ENCODE results near the gene C20orf204.

C20orf204 gene

DNA sequence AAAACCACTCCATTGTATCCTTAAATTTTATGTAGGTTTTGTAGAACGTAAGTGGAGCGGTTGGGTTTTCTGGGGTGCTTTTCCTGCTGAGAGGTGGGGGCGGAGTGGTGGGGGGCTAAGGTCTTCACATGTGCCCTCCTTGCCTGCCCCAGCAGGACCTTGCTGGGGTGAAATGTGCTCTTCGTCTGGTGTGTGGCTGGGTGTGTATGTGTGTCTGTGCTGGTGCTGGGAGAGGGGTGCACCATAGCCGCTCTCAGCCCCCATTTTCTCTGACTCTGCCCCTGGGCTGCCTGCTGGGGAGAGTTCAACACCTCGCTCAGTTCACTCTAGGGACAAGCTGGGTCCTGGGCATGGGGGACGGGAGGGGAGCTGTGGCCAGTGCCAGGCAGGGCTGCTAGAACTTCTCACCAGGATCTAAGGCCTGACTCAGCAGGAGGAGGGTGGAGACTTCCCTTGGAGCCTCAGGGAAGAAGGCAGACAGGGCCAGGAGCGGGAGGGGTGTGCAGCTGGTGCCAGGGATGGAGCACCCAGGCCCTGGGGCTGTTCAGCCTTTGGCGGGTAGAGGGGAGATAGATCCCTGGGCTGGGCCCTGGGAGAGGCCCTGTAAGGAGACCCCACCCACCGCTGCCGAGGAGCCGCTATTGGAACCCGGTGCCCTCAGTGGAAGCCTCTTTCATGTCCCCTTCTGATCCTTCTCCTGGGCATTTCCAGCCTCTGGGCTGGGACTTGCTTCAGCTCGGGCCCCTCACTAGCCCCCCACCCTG lies 8.7 kb downstream of the C20orf204 start:
- H3F3A ChIP-seq (ENCODE audit: insufficient read depth, low read length), result no peaks in the 10 kb centered on the region
- H3K4me2 ChIP-seq (ENCODE audit: low read depth, low read length), result no peak overlapping the region
- H3K9ac ChIP-seq (ENCODE audit: low read length), result no peak overlapping the region
- TF ChIP-seq, protein P1, sequence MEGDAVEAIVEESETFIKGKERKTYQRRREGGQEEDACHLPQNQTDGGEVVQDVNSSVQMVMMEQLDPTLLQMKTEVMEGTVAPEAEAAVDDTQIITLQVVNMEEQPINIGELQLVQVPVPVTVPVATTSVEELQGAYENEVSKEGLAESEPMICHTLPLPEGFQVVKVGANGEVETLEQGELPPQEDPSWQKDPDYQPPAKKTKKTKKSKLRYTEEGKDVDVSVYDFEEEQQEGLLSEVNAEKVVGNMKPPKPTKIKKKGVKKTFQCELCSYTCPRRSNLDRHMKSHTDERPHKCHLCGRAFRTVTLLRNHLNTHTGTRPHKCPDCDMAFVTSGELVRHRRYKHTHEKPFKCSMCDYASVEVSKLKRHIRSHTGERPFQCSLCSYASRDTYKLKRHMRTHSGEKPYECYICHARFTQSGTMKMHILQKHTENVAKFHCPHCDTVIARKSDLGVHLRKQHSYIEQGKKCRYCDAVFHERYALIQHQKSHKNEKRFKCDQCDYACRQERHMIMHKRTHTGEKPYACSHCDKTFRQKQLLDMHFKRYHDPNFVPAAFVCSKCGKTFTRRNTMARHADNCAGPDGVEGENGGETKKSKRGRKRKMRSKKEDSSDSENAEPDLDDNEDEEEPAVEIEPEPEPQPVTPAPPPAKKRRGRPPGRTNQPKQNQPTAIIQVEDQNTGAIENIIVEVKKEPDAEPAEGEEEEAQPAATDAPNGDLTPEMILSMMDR (IDR thresholded peaks at IDR 0.05; ENCODE audit: low read length), result no peak
- TF ChIP-seq EZH2phosphoT487 (IDR thresholded peaks at IDR 0.05; ENCODE audit: low read length), result no peak
- TF ChIP-seq EZH2 (optimal IDR thresholded peaks at IDR 0.05; ENCODE audit: low read depth, low read length), result no peak
- no peaks in the 10 kb centered on the region for H3K4me1 ChIP-seq (ENCODE audit: low read length)
- H3K9me2 ChIP-seq (replicated peaks; ENCODE audit: insufficient read depth, low read length), result no peaks in the 10 kb centered on the region
- no peaks in the 10 kb centered on the region for H3K79me2 ChIP-seq (ENCODE audit: low read length)
- no peaks in the 10 kb centered on the region for H4K20me1 ChIP-seq (ENCODE audit: insufficient read depth, low read length)
- H3K27ac ChIP-seq (ENCODE audit: low read length), result no peak overlapping the region
- no peaks in the 10 kb centered on the region for H3K36me3 ChIP-seq (replicated peaks; ENCODE audit: insufficient read depth, low read length)
- peaks cover 77% of the 10 kb centered on the region for H3K27me3 ChIP-seq (replicated peaks; ENCODE audit: insufficient read depth, low read length)
- no peak for DNase-seq
- no peaks in the 10 kb centered on the region for H3K9me3 ChIP-seq (replicated peaks; ENCODE audit: insufficient read depth, low read length)
- H3K4me3 ChIP-seq (ENCODE audit: low read length), result no peak overlapping the region
- H2AFZ ChIP-seq (ENCODE audit: low read length), result no peak overlapping the region

DNA sequence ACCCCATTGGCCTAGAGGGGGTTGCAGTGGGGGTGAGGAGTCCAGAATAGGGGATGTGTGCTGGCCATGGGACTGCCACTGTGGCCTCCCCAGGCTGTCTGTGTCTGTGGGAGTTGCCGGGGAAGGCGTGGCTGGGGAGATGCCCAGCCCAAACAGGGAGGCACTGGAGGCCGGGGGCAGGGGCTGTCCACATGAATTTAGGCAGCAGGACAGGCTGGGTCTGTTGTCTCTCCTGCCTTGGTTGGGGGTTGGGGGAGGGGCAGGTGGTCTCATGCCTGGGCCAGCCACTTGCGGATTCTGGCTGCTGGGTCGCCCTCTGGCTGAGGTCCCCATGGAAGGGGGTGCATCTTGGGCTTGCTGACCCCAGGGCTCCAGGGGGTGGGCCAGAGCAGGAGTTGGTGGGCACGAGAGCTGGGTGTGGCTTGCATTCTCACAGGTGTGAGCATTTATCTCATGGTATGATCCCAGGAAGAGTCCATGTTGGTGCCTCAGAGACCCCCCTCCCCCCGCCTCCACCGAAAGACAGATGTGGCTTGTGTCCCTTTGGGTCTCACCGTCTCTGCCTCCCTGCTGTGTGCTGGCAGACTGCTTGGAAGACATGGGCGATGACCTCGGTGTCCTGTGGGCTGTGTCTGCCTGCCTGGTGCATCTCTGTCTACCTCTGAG lies 9.5 kb downstream of the C20orf204 start:
- no peaks in the 10 kb centered on the region for H3F3A ChIP-seq (ENCODE audit: insufficient read depth, low read length)

DNA sequence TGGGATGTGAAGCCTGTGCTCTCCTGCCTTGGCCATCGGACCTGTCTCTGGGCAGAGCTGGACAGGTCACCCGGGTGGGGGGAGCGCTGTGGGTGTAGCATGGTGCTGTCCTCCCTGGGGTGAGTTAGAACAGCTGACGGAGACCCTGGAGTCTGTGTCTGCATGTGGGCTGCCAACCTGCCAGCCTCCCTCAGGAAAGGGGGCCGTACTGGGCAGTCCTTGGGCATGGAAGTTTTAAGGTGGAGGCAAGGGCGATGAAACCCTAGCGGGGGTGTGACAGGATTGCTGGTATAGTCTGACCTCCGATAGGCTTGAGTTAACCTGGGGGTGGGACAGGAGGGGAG lies 11.0 kb downstream of the C20orf204 start:
- Histone ChIP-seq H3K9me2 (replicated peaks; ENCODE audit: insufficient read depth, low read length) (no peaks in the 10 kb centered on the region), H3F3A (ENCODE audit: insufficient read depth, low read length) (no peaks in the 10 kb centered on the region), H3K9ac (ENCODE audit: low read length) (no peak overlapping the region), H3K9me3 (replicated peaks; ENCODE audit: insufficient read depth, low read length) (no peaks in the 10 kb centered on the region), H3K27ac (ENCODE audit: low read length) (no peak overlapping the region), H3K36me3 (replicated peaks; ENCODE audit: insufficient read depth, low read length) (no peaks in the 10 kb centered on the region), H2AFZ (ENCODE audit: low read length) (no peak overlapping the region), H3K4me3 (ENCODE audit: low read length) (no peak overlapping the region), H3K79me2 (ENCODE audit: low read length) (no peaks in the 10 kb centered on the region), H3K4me2 (ENCODE audit: low read depth, low read length) (no peak overlapping the region), H4K20me1 (ENCODE audit: insufficient read depth, low read length) (no peaks in the 10 kb centered on the region), H3K4me1 (ENCODE audit: low read length) (no peaks in the 10 kb centered on the region), H3K27me3 (replicated peaks; ENCODE audit: insufficient read depth, low read length) (peaks cover 77% of the 10 kb centered on the region)
- TF ChIP-seq, protein P1 (IDR thresholded peaks at IDR 0.05; ENCODE audit: low read length), result no peak
- TF ChIP-seq EZH2phosphoT487 (IDR thresholded peaks at IDR 0.05; ENCODE audit: low read length), result no peak
- no peak for TF ChIP-seq EZH2 (optimal IDR thresholded peaks at IDR 0.05; ENCODE audit: low read depth, low read length)
- DNase-seq, result no peak

More for the DNA sequence above, 9.5 kb downstream of the C20orf204 start:
- H3K4me1 ChIP-seq (ENCODE audit: low read length), result no peaks in the 10 kb centered on the region
- no peaks in the 10 kb centered on the region for H4K20me1 ChIP-seq (ENCODE audit: insufficient read depth, low read length)
- no peaks in the 10 kb centered on the region for H3K9me3 ChIP-seq (replicated peaks; ENCODE audit: insufficient read depth, low read length)
- no peaks in the 10 kb centered on the region for H3K9me2 ChIP-seq (replicated peaks; ENCODE audit: insufficient read depth, low read length)
- no peak for DNase-seq
- no peak overlapping the region for H2AFZ ChIP-seq (ENCODE audit: low read length)
- no peak overlapping the region for H3K4me2 ChIP-seq (ENCODE audit: low read depth, low read length)
- peaks cover 77% of the 10 kb centered on the region for H3K27me3 ChIP-seq (replicated peaks; ENCODE audit: insufficient read depth, low read length)
- H3K79me2 ChIP-seq (ENCODE audit: low read length), result no peaks in the 10 kb centered on the region
- H3K27ac ChIP-seq (ENCODE audit: low read length), result no peak overlapping the region
- no peaks in the 10 kb centered on the region for H3K36me3 ChIP-seq (replicated peaks; ENCODE audit: insufficient read depth, low read length)
- no peak overlapping the region for H3K4me3 ChIP-seq (ENCODE audit: low read length)
- H3K9ac ChIP-seq (ENCODE audit: low read length), result no peak overlapping the region
- TF ChIP-seq EZH2 (optimal IDR thresholded peaks at IDR 0.05; ENCODE audit: low read depth, low read length), result no peak
- TF ChIP-seq, protein P1 (IDR thresholded peaks at IDR 0.05; ENCODE audit: low read length), result no peak
- TF ChIP-seq EZH2phosphoT487 (IDR thresholded peaks at IDR 0.05; ENCODE audit: low read length), result no peak

All from MM.1S (cell line).